GM12878 (cell line): ENCODE measurements around the gene DISP3. TPM values are rescaled to one million over a fixed set of nuclear protein-coding genes. Genes with fewer than 3 reads are reported as not detected.

Experiments
- PKNOX1 ChIP-seq: fragments of 450-650 bp; IDR thresholded peaks from 2 replicates; pipeline ENCODE4 v1.6.1; 2016; ENCODE audit warnings: mild to moderate bottlenecking
- POLR2AphosphoS2 ChIP-seq: IDR thresholded peaks from 2 replicates; pipeline ENCODE4 v1.6.1; 2011; ENCODE audit warnings: low read depth, mild to moderate bottlenecking, low read length, improper control_type of control experiment, moderate library complexity
- SIN3A ChIP-seq: IDR thresholded peaks from 2 replicates; pipeline ENCODE4 v1.6.1; 2012; ENCODE audit warnings: low read depth, low read length, improper control_type of control experiment
- SREBF2 ChIP-seq: IDR thresholded peaks from 2 replicates; pipeline ENCODE4 v1.6.1; 2012; ENCODE audit warnings: mild to moderate bottlenecking, low read length
- ZBTB4 ChIP-seq: fragments of 450-650 bp; formaldehyde crosslinking; IDR thresholded peaks from 2 replicates; pipeline ENCODE4 v1.4.0; 2022; ENCODE audit warnings: mild to moderate bottlenecking, moderate library complexity
- ZNF384 ChIP-seq: IDR thresholded peaks from 2 replicates; pipeline ENCODE4 v1.6.1; 2012; ENCODE audit warnings: low read depth, mild to moderate bottlenecking, low read length, improper control_type of control experiment, borderline replicate concordance
- polyA plus RNA-seq, 11 experiments: library from polyadenylated mRNA; depleted of rRNA in 4 of 11; unstranded in 6 of 11; stranded (reverse) in 5 of 11; fragments of >200 nt; fragmentation: Nextera tagmentation in 4 of 11; fragmentation: Illumina TruSeq in 1 of 11; extraction: Ambion mirVana in 4 of 11; extraction: Trizol in 1 of 11; gene quantifications; 1 replicate in 1 of 11; 2 replicates in 10 of 11; pipeline versions ENCODE4 v1.2.1 to v1.2.3, GENCODE V29; 2011 to 2016; ENCODE audit warnings: inconsistent platforms in 2 of 11, missing spikeins in 2 of 11, low read depth in 1 of 11
- total RNA-seq, 4 experiments: library from RNA; depleted of rRNA in 3 of 4; stranded (reverse); fragments of >200 nt in 3 of 4; fragmentation: Illumina TruSeq in 1 of 4; extraction: Trizol in 1 of 4; gene quantifications; 2 replicates each; pipeline versions ENCODE4 v1.2.1 to v1.2.3, GENCODE V29; 2013 to 2021
- TF ChIP-seq, protein P1 (sequence below), 3 experiments: IDR thresholded peaks in 2 of 3; conservative IDR thresholded peaks in 1 of 3; 2 replicates each; pipeline ENCODE4 v1.5.1; 2011; ENCODE audit warnings: low read depth in 3 of 3, low read length in 3 of 3, mild to moderate bottlenecking in 3 of 3, control low read depth in 2 of 3, moderate library complexity in 2 of 3, inconsistent platforms in 1 of 3, mixed read lengths in 1 of 3; ENCODE audit not compliant: control insufficient read depth in 2 of 3, insufficient read depth in 1 of 3; ENCODE audit errors: extremely low read depth in 1 of 3

Gene DISP3
- total and polyA plus RNA-seq, 10 of the 15 experiments (the other 5 are each of a cell fraction or from before 2014, with no cell fraction given): under 0.01 to 0.18 (median 0.09) TPM; not detected in 2

DNA sequence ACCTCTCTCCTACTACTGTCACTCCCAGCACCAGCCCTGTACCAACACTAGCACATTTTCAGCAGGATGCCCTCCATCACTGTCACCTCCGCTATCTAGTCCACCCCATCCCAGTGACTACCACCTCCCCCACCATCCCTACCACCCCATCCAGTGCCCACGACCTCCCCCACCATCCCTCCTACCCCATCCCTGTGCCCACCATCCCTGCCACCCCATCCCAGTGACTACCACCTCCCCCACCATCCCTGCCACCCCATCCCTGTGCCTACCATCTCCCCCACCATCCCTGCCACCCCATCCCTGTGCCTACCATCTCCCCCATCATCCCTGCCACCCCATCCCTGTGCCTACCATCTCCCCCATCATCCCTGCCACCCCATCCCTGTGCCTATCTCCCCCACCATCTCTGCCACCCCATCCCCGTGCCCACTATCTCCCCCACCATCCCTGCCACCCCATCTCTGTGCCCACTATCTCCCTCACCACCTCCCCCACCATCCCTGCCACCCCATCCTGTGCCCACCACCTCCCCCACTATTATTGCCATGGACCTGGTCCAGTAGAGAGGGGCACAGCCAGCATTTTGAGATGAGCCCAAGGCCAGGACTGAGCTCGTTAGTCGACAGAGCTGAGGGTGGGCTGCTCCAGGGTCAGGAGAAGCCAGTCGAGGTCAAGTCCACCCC lies 45.7 kb downstream of the DISP3 start (continued):
- TF ChIP-seq ZBTB4 (no peak), ZNF384 (no peak), POLR2AphosphoS2 (no peak), SREBF2 (no peak), PKNOX1 (no peak), SIN3A (no peak)
- TF ChIP-seq, protein P1, sequence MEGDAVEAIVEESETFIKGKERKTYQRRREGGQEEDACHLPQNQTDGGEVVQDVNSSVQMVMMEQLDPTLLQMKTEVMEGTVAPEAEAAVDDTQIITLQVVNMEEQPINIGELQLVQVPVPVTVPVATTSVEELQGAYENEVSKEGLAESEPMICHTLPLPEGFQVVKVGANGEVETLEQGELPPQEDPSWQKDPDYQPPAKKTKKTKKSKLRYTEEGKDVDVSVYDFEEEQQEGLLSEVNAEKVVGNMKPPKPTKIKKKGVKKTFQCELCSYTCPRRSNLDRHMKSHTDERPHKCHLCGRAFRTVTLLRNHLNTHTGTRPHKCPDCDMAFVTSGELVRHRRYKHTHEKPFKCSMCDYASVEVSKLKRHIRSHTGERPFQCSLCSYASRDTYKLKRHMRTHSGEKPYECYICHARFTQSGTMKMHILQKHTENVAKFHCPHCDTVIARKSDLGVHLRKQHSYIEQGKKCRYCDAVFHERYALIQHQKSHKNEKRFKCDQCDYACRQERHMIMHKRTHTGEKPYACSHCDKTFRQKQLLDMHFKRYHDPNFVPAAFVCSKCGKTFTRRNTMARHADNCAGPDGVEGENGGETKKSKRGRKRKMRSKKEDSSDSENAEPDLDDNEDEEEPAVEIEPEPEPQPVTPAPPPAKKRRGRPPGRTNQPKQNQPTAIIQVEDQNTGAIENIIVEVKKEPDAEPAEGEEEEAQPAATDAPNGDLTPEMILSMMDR (IDR thresholded peaks at IDR 0.05 in 2 of 3, conservative IDR thresholded peaks at IDR 0.05 in 1 of 3; ENCODE audit: control insufficient read depth in 2 of 3, extremely low read depth in 1 of 3, insufficient read depth in 1 of 3, low read depth in 3 of 3, low read length in 3 of 3): no peak
